ENCODE results near the gene HAUS6. TPM values are rescaled to one million over a fixed set of nuclear protein-coding genes. Genes with fewer than 3 reads are reported as not detected.
A peak's percentile ranks its signal among the peaks of the same experiment; 100 is the strongest.
"Not testable (repeated sequence)": the region's sequence is repeated elsewhere in the genome, so short reads cannot be mapped to it uniquely, and the experiment has no call there.

HAUS6 gene
- total RNA-seq (10 to 100 TPM; 11.4 to 25.4 (median 19.6) TPM), polyA plus RNA-seq (1 to 10 TPM; 5.1 to 5.5 TPM), total RNA-seq (40.5 reads per million, percentile 66 among the genes with 10 or more reads in this experiment)

- H3K4me3 ChIP-seq (ENCODE audit: low read length) = peak within 1 kb of the TSS; percentile 62
- H3K36me3 Mint-ChIP-seq = peaks cover 0 to 9% (median 4%) of the 10 kb centered on the region in 5 donors
- peaks cover 13 to 43% (median 25%) of the 10 kb centered on the region in 7 donors for H3K4me1 Mint-ChIP-seq
- H3K27ac ChIP-seq (ENCODE audit: low read depth, low read length) = peak within 1 kb of the TSS; percentile 86
- POLR2A ChIA-PET = interaction anchor here (1.0 to 3.3 kb wide), 5 partner anchors 14 to 54 kb away, joined by 3 to 14 read pairs (median 5); partner anchors contain the start of gene RRAGA
- H3K9me3 Mint-ChIP-seq = peaks cover 0 to 4% (median 0%) of the 10 kb centered on the region in 11 donors
- peaks cover 4 to 9% of the 10 kb centered on the region in 2 donors for H3K4me1 ChIP-seq (ENCODE audit: control insufficient read depth in 2 of 2, insufficient read depth in 2 of 2, low read length in 2 of 2)
- no peaks in the 10 kb centered on the region for H3K9me3 ChIP-seq (ENCODE audit: control insufficient read depth in 2 of 3, low read length in 3 of 3)
- H3K4me3 Mint-ChIP-seq = peak within 1 kb of the TSS; percentile 90 to 98 (median 94)
- no peaks in the 10 kb centered on the region for H3K27me3 ChIP-seq (ENCODE audit: control insufficient read depth in 2 of 2, insufficient read depth in 2 of 2, low read length in 2 of 2)
- H3K36me3 ChIP-seq (ENCODE audit: control insufficient read depth in 2 of 3, insufficient read depth in 3 of 3, low read length in 3 of 3) = peaks cover 0 to 5% (median 0%) of the 10 kb centered on the region in 3 experiments
- peak; percentile 98 for ATAC-seq
- peak within 1 kb of the TSS; percentile 88 to 99 (median 96) for H3K27ac Mint-ChIP-seq
- no peaks in the 10 kb centered on the region for H3K27me3 Mint-ChIP-seq
- intact Hi-C loops (cut with micrococcal nuclease) = loop anchor here (1.0 to 5.0 kb wide), 13 partner anchors 18 to 1582 kb away; partner anchors contain the start of genes DENND4C (in 2 of the 2), PLIN2 (in 2 of the 2), RPS6 (in 2 of the 2) and RRAGA (in 2 of the 2)
- CTCF ChIA-PET = no interaction called here
- peak; percentile 79 to 97 (median 95) for DNase-seq
Measured at GRCh38 chr9:19102631-19103345, at the start of gene HAUS6. TSS of gene HAUS6 (minus strand) at chr9:19102904. CDS start at chr9:19102651, 253 bp downstream.

GRCh38 chr9:19152160-19152498 is 49.4 kb upstream of the HAUS6 start:
- DNase-seq; H3K36me3 ChIP-seq (ENCODE audit: control insufficient read depth in 2 of 3, insufficient read depth in 3 of 3, low read length in 3 of 3); POLR2A ChIA-PET; ATAC-seq; H3K4me3 Mint-ChIP-seq; intact Hi-C loops (cut with micrococcal nuclease); H3K4me1 ChIP-seq (ENCODE audit: control insufficient read depth in 2 of 2, insufficient read depth in 2 of 2, low read length in 2 of 2); H3K27me3 ChIP-seq (ENCODE audit: control insufficient read depth in 2 of 2, insufficient read depth in 2 of 2, low read length in 2 of 2); H3K36me3 Mint-ChIP-seq; H3K27me3 Mint-ChIP-seq; H3K9me3 ChIP-seq (ENCODE audit: control insufficient read depth in 2 of 3, low read length in 3 of 3); H3K4me3 ChIP-seq (ENCODE audit: low read length); H3K27ac ChIP-seq (ENCODE audit: low read depth, low read length); CTCF ChIA-PET; H3K27ac Mint-ChIP-seq; H3K9me3 Mint-ChIP-seq: not testable (repeated sequence)
- H3K4me1 Mint-ChIP-seq = peaks cover 8 to 21% (median 11%) of the 10 kb centered on the region in 7 donors

- Mint-ChIP-seq H3K9me3 (no peaks in the 10 kb centered on the region), H3K27me3 (no peaks in the 10 kb centered on the region), H3K4me1 (peaks cover 6 to 18% (median 11%) of the 10 kb centered on the region in 7 donors), H3K4me3 (no peak overlapping the region), H3K36me3 (peaks cover 0 to 5% (median 0%) of the 10 kb centered on the region in 5 donors), H3K27ac (peak overlapping the region in 1 of 9 donors; percentile 63)
- H3K27me3 ChIP-seq (ENCODE audit: control insufficient read depth in 2 of 2, insufficient read depth in 2 of 2, low read length in 2 of 2) = no peaks in the 10 kb centered on the region
- ChIA-PET CTCF (no interaction called here), POLR2A (interaction anchor here (0.9 kb wide), 1 partner anchor 51 kb away, joined by 3 read pairs; no protein-coding TSS in a partner anchor)
- peaks cover 0 to 4% of the 10 kb centered on the region in 2 donors for H3K4me1 ChIP-seq (ENCODE audit: control insufficient read depth in 2 of 2, insufficient read depth in 2 of 2, low read length in 2 of 2)
- ATAC-seq (no peak), DNase-seq (no peak)
- intact Hi-C loops (cut with micrococcal nuclease) = no loop called here
- no peak overlapping the region for H3K27ac ChIP-seq (ENCODE audit: low read depth, low read length)
- H3K9me3 ChIP-seq (ENCODE audit: control insufficient read depth in 2 of 3, low read length in 3 of 3) = no peaks in the 10 kb centered on the region
- H3K36me3 ChIP-seq (ENCODE audit: control insufficient read depth in 2 of 3, insufficient read depth in 3 of 3, low read length in 3 of 3) = no peaks in the 10 kb centered on the region
- H3K4me3 ChIP-seq (ENCODE audit: low read length) = no peak overlapping the region
Measured at GRCh38 chr9:19151425-19152159, 48.9 kb upstream of the HAUS6 start.

GRCh38 chr9:19149230-19149629 is 46.5 kb upstream of the HAUS6 start:
- H3K4me1 Mint-ChIP-seq = peaks cover 0 to 2% (median 0%) of the 10 kb centered on the region in 7 donors
- DNase-seq (no peak), ATAC-seq (no peak)
- H3K4me1 ChIP-seq (ENCODE audit: control insufficient read depth in 2 of 2, insufficient read depth in 2 of 2, low read length in 2 of 2) = no peaks in the 10 kb centered on the region
- peaks cover 0 to 5% (median 0%) of the 10 kb centered on the region in 5 donors for H3K36me3 Mint-ChIP-seq
- intact Hi-C loops (cut with micrococcal nuclease) = no loop called here
- no peaks in the 10 kb centered on the region for H3K27me3 ChIP-seq (ENCODE audit: control insufficient read depth in 2 of 2, insufficient read depth in 2 of 2, low read length in 2 of 2)
- no peaks in the 10 kb centered on the region for H3K9me3 ChIP-seq (ENCODE audit: control insufficient read depth in 2 of 3, low read length in 3 of 3)
- H3K27me3 Mint-ChIP-seq = no peaks in the 10 kb centered on the region
- CTCF ChIA-PET = no interaction called here
- peak overlapping the region in 1 of 9 donors; percentile 41 for H3K27ac Mint-ChIP-seq
- no peak overlapping the region for H3K27ac ChIP-seq (ENCODE audit: low read depth, low read length)
- H3K9me3 Mint-ChIP-seq = no peaks in the 10 kb centered on the region
- no peak overlapping the region for H3K4me3 ChIP-seq (ENCODE audit: low read length)
- POLR2A ChIA-PET = no interaction called here
- no peaks in the 10 kb centered on the region for H3K36me3 ChIP-seq (ENCODE audit: control insufficient read depth in 2 of 3, insufficient read depth in 3 of 3, low read length in 3 of 3)
- H3K4me3 Mint-ChIP-seq = no peak overlapping the region

GRCh38 chr9:19148187-19148586 is 45.5 kb upstream of the HAUS6 start:
- Mint-ChIP-seq H3K9me3 (no peaks in the 10 kb centered on the region), H3K36me3 (peaks cover 0 to 3% (median 0%) of the 10 kb centered on the region in 5 donors), H3K27ac (no peak overlapping the region), H3K27me3 (no peaks in the 10 kb centered on the region), H3K4me1 (peaks cover 0 to 2% (median 0%) of the 10 kb centered on the region in 7 donors), H3K4me3 (no peak overlapping the region)
- Histone ChIP-seq H3K36me3 (ENCODE audit: control insufficient read depth in 2 of 3, insufficient read depth in 3 of 3, low read length in 3 of 3) (no peaks in the 10 kb centered on the region), H3K27ac (ENCODE audit: low read depth, low read length) (no peak overlapping the region), H3K9me3 (ENCODE audit: control insufficient read depth in 2 of 3, low read length in 3 of 3) (no peaks in the 10 kb centered on the region), H3K27me3 (ENCODE audit: control insufficient read depth in 2 of 2, insufficient read depth in 2 of 2, low read length in 2 of 2) (no peaks in the 10 kb centered on the region), H3K4me1 (ENCODE audit: control insufficient read depth in 2 of 2, insufficient read depth in 2 of 2, low read length in 2 of 2) (no peaks in the 10 kb centered on the region), H3K4me3 (ENCODE audit: low read length) (no peak overlapping the region)
- CTCF ChIA-PET = no interaction called here
- DNase-seq = no peak
- POLR2A ChIA-PET = no interaction called here
- no peak for ATAC-seq
- intact Hi-C loops (cut with micrococcal nuclease) = no loop called here

- intact Hi-C loops (cut with micrococcal nuclease) = no loop called here
- Histone ChIP-seq H3K9me3 (ENCODE audit: control insufficient read depth in 2 of 3, low read length in 3 of 3) (no peaks in the 10 kb centered on the region), H3K27me3 (ENCODE audit: control insufficient read depth in 2 of 2, insufficient read depth in 2 of 2, low read length in 2 of 2) (no peaks in the 10 kb centered on the region), H3K27ac (ENCODE audit: low read depth, low read length) (no peak overlapping the region), H3K36me3 (ENCODE audit: control insufficient read depth in 2 of 3, insufficient read depth in 3 of 3, low read length in 3 of 3) (no peaks in the 10 kb centered on the region), H3K4me1 (ENCODE audit: control insufficient read depth in 2 of 2, insufficient read depth in 2 of 2, low read length in 2 of 2) (no peaks in the 10 kb centered on the region), H3K4me3 (ENCODE audit: low read length) (no peak overlapping the region)
- Mint-ChIP-seq H3K36me3 (peaks cover 0 to 3% (median 0%) of the 10 kb centered on the region in 5 donors), H3K27me3 (no peaks in the 10 kb centered on the region), H3K27ac (no peak overlapping the region), H3K4me3 (no peak overlapping the region), H3K9me3 (no peaks in the 10 kb centered on the region), H3K4me1 (peaks cover 0 to 3% (median 0%) of the 10 kb centered on the region in 7 donors)
- ATAC-seq (no peak), DNase-seq (no peak)
- POLR2A ChIA-PET = interaction anchor here (0.7 kb wide), 1 partner anchor 96 kb away, joined by 4 read pairs; no protein-coding TSS in a partner anchor
- CTCF ChIA-PET = no interaction called here
Measured at GRCh38 chr9:19146441-19147024, 43.8 kb upstream of the HAUS6 start.
